ENCODE results near the gene ENOX1.

ENOX1 gene

DNA sequence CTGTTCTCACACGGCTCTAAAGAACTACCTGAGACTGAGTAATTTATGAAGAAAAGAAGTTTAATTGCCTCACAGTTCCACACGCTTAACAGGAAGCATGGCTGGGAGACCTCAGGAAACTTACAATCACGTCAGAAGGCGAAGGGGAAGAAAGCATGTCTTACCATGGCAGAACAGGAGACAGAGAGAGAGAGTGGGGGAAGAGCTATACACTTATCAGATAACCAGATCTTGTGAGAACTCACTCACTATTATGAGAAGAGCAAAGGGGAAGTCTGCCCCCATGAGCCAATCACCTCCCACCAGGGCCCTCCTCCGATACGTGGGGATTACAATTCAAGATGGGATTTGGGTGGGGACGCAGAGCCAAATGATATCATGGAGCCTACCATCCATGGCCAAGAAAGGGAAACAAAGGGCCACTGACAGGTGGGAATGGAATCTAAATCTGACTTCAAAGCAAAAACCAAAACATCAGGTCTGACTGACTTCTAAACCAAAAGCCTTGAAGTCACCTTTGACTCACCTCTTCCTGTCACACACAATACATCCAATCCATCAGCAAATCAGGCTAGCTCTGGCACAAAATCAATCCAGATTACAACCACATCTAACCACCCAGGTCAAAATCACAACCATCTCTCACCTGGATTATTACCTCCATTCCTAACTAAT, 189.7 kb downstream of the ENOX1 start:
- Histone ChIP-seq H3K4me1 (no peaks in the 10 kb centered on the region), H3K4me3 (no peak overlapping the region), H3K9me3 (no peaks in the 10 kb centered on the region), H3K36me3 (no peaks in the 10 kb centered on the region), H3K27me3 (no peaks in the 10 kb centered on the region), H4K20me1 (no peaks in the 10 kb centered on the region), H3K27ac (no peak overlapping the region), H3K4me2 (no peak overlapping the region), H3K9ac (no peak overlapping the region)
- no peak for TF ChIP-seq Cebpa-rat (IDR thresholded peaks at IDR 0.05)

DNA sequence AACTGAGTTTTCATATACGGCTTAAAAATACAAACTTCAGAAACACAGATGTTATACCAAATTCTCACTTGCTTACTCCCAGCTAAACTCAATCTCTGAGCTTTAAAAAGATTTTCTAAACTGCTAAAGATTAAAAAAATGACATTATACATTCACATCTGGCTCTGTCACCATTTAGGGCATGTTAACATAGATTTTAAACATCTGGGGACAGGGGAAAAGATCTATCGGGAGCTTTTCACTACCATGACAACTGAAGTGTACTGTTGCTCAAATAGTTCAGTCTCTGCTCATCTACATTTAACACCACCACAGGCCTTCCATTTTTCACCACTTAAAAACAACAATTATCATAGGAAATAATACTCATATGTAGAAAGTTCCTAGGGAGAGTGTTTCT, 190.8 kb downstream of the ENOX1 start:
- no peak overlapping the region for H3K4me3 ChIP-seq
- TF ChIP-seq Cebpa-rat (IDR thresholded peaks at IDR 0.05): no peak
- no peaks in the 10 kb centered on the region for H3K4me1 ChIP-seq
- H3K4me2 ChIP-seq: no peak overlapping the region
- H3K9me3 ChIP-seq: no peaks in the 10 kb centered on the region
- H3K27ac ChIP-seq: no peak overlapping the region
- no peaks in the 10 kb centered on the region for H4K20me1 ChIP-seq
- no peaks in the 10 kb centered on the region for H3K36me3 ChIP-seq
- no peak overlapping the region for H3K9ac ChIP-seq
- H3K27me3 ChIP-seq: no peaks in the 10 kb centered on the region

DNA sequence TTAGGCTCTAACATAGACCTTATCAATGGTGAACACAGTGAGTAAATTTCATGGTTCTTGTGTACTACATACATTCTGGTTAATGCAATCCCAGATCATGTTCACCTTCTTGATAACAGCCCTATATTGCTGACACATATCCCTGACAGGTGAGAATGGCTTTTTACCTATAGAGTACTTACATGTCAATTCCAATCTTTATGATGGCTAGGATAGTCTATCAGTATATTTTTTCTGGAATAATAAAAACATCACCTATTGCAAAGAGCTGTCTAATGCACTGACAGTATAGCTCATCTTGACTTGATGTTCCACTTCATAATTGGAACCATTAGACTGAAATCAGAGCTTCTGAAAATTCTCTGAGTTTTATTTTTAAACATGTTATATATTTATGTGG, 199.4 kb downstream of the ENOX1 start:
- Histone ChIP-seq H3K27ac (no peak overlapping the region), H3K9ac (no peak overlapping the region), H3K36me3 (no peaks in the 10 kb centered on the region), H3K9me3 (no peaks in the 10 kb centered on the region), H3K4me3 (no peak overlapping the region), H4K20me1 (no peaks in the 10 kb centered on the region), H3K4me2 (no peak overlapping the region), H3K27me3 (no peaks in the 10 kb centered on the region), H3K4me1 (no peaks in the 10 kb centered on the region)
- TF ChIP-seq Cebpa-rat (IDR thresholded peaks at IDR 0.05): no peak

DNA sequence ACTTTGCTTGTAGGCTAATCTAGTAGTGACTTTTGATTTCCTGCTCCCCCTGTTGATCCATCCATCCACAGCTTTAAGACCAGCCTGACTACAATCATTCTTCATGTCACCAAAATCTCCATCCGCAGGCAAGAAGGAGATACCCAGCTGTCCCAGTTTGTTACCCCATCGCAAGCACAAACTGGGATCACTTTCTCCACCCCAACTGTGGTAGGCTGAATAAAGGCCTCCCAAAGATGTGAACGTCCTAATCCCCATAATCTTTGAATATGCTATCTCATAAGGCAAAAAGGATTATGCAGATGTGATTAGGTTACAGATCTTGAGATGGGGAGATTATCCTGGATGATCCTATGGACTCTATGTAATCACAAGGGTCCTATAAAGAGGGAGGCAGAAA, 202.0 kb downstream of the ENOX1 start:
- H3K4me3 ChIP-seq: no peak overlapping the region
- no peaks in the 10 kb centered on the region for H3K27me3 ChIP-seq
- no peak overlapping the region for H3K4me2 ChIP-seq
- no peaks in the 10 kb centered on the region for H3K9me3 ChIP-seq
- TF ChIP-seq Cebpa-rat (IDR thresholded peaks at IDR 0.05): no peak
- no peaks in the 10 kb centered on the region for H4K20me1 ChIP-seq
- H3K27ac ChIP-seq: no peak overlapping the region
- H3K9ac ChIP-seq: no peak overlapping the region
- H3K4me1 ChIP-seq: no peaks in the 10 kb centered on the region
- H3K36me3 ChIP-seq: no peaks in the 10 kb centered on the region

DNA sequence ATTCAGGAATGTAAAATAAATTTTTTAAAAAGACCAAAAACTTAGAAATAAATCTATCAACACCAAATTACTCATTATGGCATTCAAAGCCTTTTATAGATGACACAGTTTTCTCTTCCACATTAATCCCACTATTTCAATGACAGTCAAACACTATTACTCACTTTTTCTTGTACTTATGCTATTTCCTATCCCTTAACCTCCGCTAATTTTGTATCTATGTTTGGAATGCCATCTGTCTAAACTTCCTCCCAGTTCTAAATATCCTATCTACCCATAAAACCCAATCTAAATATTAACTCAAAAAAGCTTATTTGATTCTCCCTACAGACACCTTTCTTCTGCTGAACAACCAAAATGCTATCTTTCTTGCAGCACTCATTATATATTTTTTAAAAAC, 203.5 kb downstream of the ENOX1 start:
- Histone ChIP-seq H3K36me3 (no peaks in the 10 kb centered on the region), H3K27me3 (no peaks in the 10 kb centered on the region), H3K9ac (no peak overlapping the region), H3K9me3 (no peaks in the 10 kb centered on the region), H3K4me2 (no peak overlapping the region), H3K4me3 (no peak overlapping the region), H3K4me1 (no peaks in the 10 kb centered on the region), H4K20me1 (no peaks in the 10 kb centered on the region), H3K27ac (no peak overlapping the region)
- no peak for TF ChIP-seq Cebpa-rat (IDR thresholded peaks at IDR 0.05)

DNA sequence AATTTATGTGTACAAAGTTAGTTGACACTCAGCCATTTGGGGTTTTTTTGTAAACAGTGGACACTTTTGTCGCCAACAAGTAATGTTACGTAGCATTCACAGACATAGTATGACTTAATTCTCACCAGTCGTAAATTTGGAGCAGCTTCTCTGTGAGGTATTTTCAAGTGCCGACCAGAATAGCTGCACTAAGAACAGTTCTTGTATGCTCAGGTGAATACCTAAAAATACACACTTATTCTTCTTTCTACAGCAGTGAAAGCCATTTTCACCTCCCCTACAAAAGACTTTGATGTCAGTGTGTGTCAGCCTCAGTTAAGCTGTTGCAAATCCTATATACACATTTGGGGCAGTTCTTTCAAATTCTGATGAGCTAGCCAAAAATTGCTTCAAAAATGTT, 206.5 kb downstream of the ENOX1 start:
- Histone ChIP-seq H3K9me3 (no peaks in the 10 kb centered on the region), H3K36me3 (no peaks in the 10 kb centered on the region), H3K27ac (no peak overlapping the region), H3K4me3 (no peak overlapping the region), H3K4me1 (peaks cover 4% of the 10 kb centered on the region), H4K20me1 (no peaks in the 10 kb centered on the region), H3K9ac (no peak overlapping the region), H3K27me3 (no peaks in the 10 kb centered on the region), H3K4me2 (no peak overlapping the region)
- no peak for TF ChIP-seq Cebpa-rat (IDR thresholded peaks at IDR 0.05)

DNA sequence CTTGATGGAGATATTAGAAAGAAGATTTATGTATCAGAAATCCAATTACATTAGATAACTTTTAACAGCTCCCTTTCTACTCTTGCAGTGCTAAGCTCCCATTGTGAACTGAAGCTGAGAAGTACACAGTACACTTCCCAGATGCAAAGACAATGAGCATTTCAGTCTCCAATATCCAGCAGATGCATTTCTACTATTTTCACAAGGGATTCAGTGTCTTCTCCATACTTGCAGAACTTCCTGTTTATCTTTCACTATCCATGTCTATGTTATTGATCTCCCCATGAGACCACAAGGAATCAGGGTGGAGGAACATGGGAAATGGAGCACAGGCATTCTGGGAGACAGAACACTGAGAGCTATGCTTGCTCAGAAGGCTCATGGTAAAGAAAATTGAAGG, 207.5 kb downstream of the ENOX1 start:
- Histone ChIP-seq H3K4me2 (no peak overlapping the region), H4K20me1 (no peaks in the 10 kb centered on the region), H3K9ac (no peak overlapping the region), H3K4me3 (no peak overlapping the region), H3K9me3 (no peaks in the 10 kb centered on the region), H3K27ac (no peak overlapping the region), H3K36me3 (no peaks in the 10 kb centered on the region), H3K4me1 (peaks cover 13% of the 10 kb centered on the region), H3K27me3 (no peaks in the 10 kb centered on the region)
- TF ChIP-seq Cebpa-rat (IDR thresholded peaks at IDR 0.05): no peak

DNA sequence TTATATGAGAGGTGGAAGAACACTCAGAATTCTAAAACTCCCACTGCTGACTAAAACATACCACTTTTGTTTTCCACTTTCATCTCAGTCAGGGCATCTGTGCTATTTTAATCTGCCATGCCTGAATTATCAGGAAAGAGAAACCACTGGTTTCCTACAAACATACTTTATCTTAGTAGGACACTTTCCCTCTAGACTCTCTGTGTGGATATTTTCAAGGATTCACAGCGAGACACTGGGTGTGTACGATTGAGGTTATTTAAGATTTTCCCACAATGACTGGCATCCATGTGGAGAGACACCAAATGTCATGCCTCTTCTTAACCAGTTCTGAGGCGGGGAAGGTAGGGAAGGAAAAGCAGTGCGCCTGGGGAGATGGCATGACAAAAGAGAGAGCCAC, 212.2 kb downstream of the ENOX1 start:
- H3K36me3 ChIP-seq: no peaks in the 10 kb centered on the region
- H3K4me1 ChIP-seq: peaks cover 27% of the 10 kb centered on the region
- H3K27me3 ChIP-seq: no peaks in the 10 kb centered on the region
- 0 out of 2 replicates have a peak overlapping the region, but pooled peaks have one; percentile 12 for H3K27ac ChIP-seq
- no peaks in the 10 kb centered on the region for H3K9me3 ChIP-seq
- H3K4me3 ChIP-seq: no peak overlapping the region
- peak overlapping the region; percentile 68 for H3K4me2 ChIP-seq
- TF ChIP-seq Cebpa-rat (IDR thresholded peaks at IDR 0.05): no peak
- no peaks in the 10 kb centered on the region for H4K20me1 ChIP-seq
- H3K9ac ChIP-seq: no peak overlapping the region

DNA sequence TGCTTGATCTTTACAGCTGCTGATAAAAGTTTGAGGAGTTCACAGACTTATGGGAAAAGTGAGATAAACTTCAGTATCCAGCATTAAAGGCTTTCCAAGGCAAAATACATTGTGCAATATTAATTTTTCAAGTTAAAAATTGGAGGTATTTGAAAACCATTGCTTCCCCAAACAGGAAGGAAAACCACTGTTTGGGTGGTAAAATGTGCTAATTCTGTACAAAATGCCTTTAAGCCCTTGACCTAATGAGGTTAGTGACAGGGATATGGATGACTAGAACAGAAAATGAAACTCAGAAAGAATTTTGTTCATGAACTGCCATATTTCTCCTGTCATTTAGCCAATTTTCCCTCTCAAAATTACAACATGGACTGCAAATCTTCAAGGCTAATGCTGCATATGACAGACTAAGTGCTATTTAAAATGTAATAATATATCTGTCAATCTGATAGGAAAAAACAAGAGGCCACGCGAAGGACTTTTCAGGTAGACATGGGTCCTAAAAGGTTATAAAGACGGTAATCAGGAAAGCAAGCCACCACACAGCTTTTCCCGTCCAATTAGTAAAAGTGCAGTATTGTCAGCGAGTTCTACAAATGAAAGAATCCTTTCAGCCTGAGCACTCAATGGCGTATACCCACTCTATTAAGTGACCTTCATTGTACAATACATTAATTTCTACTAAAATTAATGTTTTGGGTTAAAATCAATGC, 212.8 kb downstream of the ENOX1 start:
- H3K9me3 ChIP-seq: no peaks in the 10 kb centered on the region
- H3K36me3 ChIP-seq: no peaks in the 10 kb centered on the region
- peaks cover 27% of the 10 kb centered on the region for H3K4me1 ChIP-seq
- H3K27ac ChIP-seq: no peak overlapping the region
- H3K4me3 ChIP-seq: no peak overlapping the region
- no peak overlapping the region for H3K9ac ChIP-seq
- no peak for TF ChIP-seq Cebpa-rat (IDR thresholded peaks at IDR 0.05)
- H3K27me3 ChIP-seq: no peaks in the 10 kb centered on the region
- no peaks in the 10 kb centered on the region for H4K20me1 ChIP-seq
- peak overlapping the region; percentile 68 for H3K4me2 ChIP-seq

DNA sequence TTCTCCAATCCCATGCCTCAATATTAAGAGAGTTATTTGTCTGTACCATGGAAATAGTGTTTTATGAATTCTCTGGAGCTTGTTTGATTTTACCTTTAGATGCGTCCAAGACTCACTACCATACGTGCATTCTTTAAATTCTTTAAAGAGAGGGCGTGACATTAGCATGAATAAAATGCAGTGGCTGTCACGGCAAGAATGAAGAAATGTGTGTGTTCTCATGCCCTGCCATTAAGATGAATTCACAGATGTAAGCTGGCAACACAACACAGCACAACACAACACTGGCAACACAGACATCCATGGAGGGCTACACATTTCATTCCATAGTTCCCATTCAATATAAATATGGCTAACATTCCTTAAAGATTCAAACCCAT, 213.4 kb downstream of the ENOX1 start:
- no peaks in the 10 kb centered on the region for H4K20me1 ChIP-seq
- no peak overlapping the region for H3K27ac ChIP-seq
- H3K9me3 ChIP-seq: no peaks in the 10 kb centered on the region
- H3K36me3 ChIP-seq: no peaks in the 10 kb centered on the region
- H3K4me3 ChIP-seq: no peak overlapping the region
- no peak overlapping the region for H3K9ac ChIP-seq
- H3K4me2 ChIP-seq: peak overlapping the region; percentile 68
- peaks cover 27% of the 10 kb centered on the region for H3K4me1 ChIP-seq
- no peaks in the 10 kb centered on the region for H3K27me3 ChIP-seq
- no peak for TF ChIP-seq Cebpa-rat (IDR thresholded peaks at IDR 0.05)
